Cardiac fibroblast (primary cell): ENCODE results near the gene GHRHR.

Experiments used
- DNase-seq, 2 donors: peaks; one replicate each; pipeline versions ENCODE4 v3.0.0 to v3.0.0-alpha.2; 2010; ENCODE audit warnings: low read depth in 2 of 2
- H3K4me3 ChIP-seq, 2 donors: replicated peaks in 1 of 2; 1 replicate in 1 of 2; 2 replicates in 1 of 2; pipeline ENCODE4 v1.5.1; 2011; ENCODE audit warnings: low read depth in 2 of 2, low read length in 2 of 2, mild to moderate bottlenecking in 2 of 2, moderate library complexity in 1 of 2
- TF ChIP-seq, protein P1 (sequence below): IDR thresholded peaks from one replicate; pipeline ENCODE4 v1.5.1; 2011; ENCODE audit warnings: low read depth, mild to moderate bottlenecking, low read length, inconsistent platforms

Gene GHRHR

DNA sequence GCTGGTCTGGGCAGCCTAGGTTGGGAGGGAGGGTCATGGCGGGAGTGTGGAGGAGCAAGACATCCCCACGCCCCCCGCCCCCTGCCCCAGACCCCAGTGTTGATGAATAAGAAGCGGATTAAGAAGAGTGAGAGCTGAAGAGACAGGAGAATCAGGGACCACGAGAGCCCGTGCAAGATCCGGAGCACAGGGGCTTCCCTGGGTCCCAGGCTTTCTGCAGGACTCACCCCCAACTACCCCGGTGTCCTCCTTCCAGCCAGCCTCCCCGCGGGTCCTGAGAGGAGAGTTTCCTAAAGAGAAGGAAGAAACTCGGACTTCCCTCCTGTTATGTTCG is 20.1 kb downstream of the GHRHR start:
- DNase-seq, result no peak
- no peak overlapping the region for H3K4me3 ChIP-seq
- TF ChIP-seq, protein P1, sequence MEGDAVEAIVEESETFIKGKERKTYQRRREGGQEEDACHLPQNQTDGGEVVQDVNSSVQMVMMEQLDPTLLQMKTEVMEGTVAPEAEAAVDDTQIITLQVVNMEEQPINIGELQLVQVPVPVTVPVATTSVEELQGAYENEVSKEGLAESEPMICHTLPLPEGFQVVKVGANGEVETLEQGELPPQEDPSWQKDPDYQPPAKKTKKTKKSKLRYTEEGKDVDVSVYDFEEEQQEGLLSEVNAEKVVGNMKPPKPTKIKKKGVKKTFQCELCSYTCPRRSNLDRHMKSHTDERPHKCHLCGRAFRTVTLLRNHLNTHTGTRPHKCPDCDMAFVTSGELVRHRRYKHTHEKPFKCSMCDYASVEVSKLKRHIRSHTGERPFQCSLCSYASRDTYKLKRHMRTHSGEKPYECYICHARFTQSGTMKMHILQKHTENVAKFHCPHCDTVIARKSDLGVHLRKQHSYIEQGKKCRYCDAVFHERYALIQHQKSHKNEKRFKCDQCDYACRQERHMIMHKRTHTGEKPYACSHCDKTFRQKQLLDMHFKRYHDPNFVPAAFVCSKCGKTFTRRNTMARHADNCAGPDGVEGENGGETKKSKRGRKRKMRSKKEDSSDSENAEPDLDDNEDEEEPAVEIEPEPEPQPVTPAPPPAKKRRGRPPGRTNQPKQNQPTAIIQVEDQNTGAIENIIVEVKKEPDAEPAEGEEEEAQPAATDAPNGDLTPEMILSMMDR, result no peak

DNA sequence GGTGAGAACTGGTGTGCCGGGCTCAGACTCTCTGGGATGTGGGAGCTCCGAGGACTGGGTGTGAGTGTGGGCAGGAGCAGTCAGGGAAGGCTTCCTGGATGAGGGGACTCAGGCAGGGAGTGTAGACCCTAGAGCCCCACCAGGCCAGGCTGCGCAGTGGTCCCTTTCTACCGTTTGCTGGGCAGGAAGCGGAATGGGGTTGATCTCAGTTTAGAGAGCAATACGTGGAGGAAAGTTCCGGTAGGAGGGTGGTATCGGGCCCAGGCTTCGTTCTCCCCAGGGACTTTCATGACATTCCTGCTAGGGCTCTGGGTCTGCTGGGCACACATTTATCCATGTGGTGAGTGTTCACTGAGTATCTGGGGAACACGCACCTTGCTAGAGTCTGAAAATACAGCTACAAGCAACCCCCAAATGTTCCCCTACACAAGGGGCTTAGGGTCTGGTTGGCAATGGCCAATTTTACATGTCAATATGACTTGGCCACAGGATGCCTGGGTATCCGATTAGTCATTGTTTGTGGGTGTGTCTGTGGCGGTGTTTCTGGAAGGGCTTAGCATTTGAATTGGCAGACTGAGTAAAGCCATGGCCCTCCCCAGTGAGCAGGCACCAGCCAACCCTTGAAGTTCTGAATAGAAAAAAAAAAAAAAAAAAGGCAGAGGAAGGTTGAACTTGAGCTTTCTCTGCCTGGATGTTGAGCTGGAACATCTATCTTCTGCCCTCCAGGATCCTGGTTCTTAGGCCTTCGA is 20.8 kb downstream of the GHRHR start:
- no peak overlapping the region for H3K4me3 ChIP-seq
- DNase-seq, result peak; percentile 63 to 64
- TF ChIP-seq, protein P1, result no peak

DNA sequence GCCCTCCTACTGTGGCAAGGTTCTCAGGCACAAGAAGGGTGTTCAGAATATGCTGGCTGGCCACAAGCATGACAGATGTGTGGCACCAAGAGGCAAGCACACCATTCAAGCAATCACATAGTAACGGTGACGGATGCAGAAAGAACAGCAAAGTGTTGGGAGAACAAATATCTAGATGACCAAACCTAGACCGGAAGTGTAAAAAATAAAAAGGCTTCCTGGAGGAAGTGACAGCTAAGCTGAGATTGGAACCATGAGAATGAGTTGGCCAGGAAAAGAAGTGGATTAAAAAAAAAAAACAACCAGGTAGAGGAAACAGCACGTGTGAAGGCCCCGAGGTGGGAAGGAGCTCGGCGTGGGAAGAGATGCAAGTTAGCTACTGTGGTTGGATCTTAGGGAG is 22.0 kb downstream of the GHRHR start:
- TF ChIP-seq, protein P1, result no peak
- H3K4me3 ChIP-seq, result no peak overlapping the region
- no peak for DNase-seq

DNA sequence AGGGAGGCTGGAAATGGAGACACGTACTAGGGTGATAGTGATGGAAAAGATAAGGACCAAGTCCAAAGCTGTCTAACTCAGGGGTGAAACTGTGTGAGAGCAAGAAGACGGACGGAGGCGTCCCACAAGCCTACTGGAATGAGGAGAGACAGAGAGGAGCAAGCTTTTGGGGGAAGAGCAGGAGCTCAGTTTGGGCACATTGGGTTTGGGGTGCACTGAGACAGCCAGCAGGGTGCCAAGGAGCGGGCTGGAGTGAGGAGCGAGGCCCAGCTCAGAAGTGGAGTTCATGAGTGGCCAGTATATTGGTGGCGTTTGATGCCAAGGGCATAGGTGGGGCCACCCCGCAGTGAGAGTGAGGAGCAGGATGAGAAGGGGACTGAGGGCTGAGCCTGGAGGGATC is 22.6 kb downstream of the GHRHR start:
- TF ChIP-seq, protein P1, result no peak
- no peak for DNase-seq
- H3K4me3 ChIP-seq, result no peak overlapping the region

DNA sequence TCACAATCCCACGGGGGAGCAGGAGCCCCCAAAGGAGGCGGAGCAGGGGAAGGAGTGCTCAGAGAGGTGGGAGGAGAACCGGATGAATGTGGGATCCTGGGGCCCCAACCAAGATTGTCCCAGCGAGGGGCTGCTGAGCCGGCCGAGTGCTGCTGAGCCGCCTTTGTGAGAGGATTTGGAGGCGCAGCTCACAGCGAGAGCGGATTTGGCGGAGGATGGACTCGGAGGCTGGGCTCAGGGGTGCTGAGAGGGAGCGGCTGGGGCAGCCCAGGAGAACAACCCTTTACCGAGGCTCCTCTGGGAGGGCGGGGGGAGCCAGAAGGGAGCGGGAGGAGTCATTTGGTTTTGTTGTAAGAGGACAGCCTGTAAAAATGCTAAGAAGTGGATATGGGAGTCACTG is 23.0 kb downstream of the GHRHR start:
- no peak for DNase-seq
- TF ChIP-seq, protein P1, result no peak
- no peak overlapping the region for H3K4me3 ChIP-seq

DNA sequence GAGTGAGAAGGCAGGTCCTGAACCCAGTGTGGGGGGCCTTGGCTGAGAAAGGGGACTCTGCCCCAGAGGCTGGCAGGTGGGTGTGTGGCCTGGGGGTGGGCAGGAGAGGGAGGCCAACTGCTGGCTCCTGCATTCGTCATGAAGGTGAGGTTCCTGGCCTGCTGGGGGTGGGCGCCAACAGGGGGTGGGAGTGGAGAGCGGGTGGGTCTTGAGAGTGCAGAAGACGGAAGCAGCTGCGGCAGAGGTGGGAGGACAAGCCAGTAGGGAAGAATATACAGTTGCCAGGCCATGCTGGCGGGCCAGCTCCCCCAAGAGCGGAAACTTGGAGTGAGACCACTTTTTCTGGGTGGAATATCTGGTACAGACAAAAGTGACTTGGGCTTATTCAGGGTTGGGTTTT is 23.4 kb downstream of the GHRHR start:
- no peak for DNase-seq
- H3K4me3 ChIP-seq, result no peak overlapping the region
- TF ChIP-seq, protein P1, result no peak

DNA sequence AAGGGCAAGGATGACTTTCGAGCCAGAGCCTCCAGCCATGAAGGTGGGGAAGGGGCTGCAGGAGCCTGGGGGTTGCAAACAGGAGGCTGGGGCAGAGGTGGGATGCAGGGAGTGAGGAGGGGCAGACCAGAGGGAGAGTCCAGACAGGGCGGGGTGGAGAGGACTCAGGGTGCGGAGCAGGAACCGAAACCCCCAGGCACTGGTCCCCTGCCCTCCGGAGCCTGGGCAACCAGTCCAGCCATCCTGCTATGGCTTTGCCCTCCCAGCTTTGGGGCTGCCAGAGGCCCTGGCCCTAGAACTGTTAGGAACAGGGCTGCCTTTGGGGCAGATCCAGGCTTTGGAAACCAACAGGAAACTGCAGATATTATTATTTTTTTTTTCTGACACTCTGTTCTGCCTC is 24.2 kb downstream of the GHRHR start:
- DNase-seq, result no peak
- TF ChIP-seq, protein P1, result no peak
- H3K4me3 ChIP-seq, result no peak overlapping the region
